Neural crest cell (in vitro differentiated cells): ENCODE results near the gene CD38. TPM values are rescaled to one million over a fixed set of nuclear protein-coding genes. Genes with fewer than 3 reads are reported as not detected.

Experiments used
- DNase-seq: peaks from one replicate; pipeline ENCODE4 v3.0.0; 2021; ENCODE audit warnings: low read depth, mixed read lengths, low spot score
- H3K27ac Mint-ChIP-seq: one replicate; pipeline ENCODE4 v1.8.0; 2021; ENCODE audit warnings: mild to moderate bottlenecking, mixed read lengths; ENCODE audit not compliant: unreplicated experiment
- H3K27me3 Mint-ChIP-seq: 2 replicates; pipeline ENCODE4 v1.8.0; 2021; ENCODE audit warnings: low read depth, mild to moderate bottlenecking, mixed read lengths
- H3K36me3 Mint-ChIP-seq: 2 replicates; pipeline ENCODE4 v1.8.0; 2021; ENCODE audit warnings: low read depth, mild to moderate bottlenecking, mixed read lengths
- H3K4me1 Mint-ChIP-seq: 2 replicates; pipeline ENCODE4 v1.8.0; 2021; ENCODE audit warnings: mixed read lengths
- H3K4me3 Mint-ChIP-seq: one replicate; pipeline ENCODE4 v1.8.0; 2021; ENCODE audit warnings: mild to moderate bottlenecking, mixed read lengths
- H3K9me3 Mint-ChIP-seq: 2 replicates; pipeline ENCODE4 v1.8.0; 2021; ENCODE audit warnings: mixed read lengths
- total RNA-seq: library from RNA; stranded (reverse); gene quantifications from 2 replicates; pipeline ENCODE4 v1.2.1, GENCODE V29; 2021
- TF ChIP-seq, protein P1 (sequence below): fragments of 200-600 bp; sonication (generic); conservative IDR thresholded peaks from 2 replicates; pipeline ENCODE4 v1.5.0; 2021; ENCODE audit warnings: antibody characterized with exemption, mild to moderate bottlenecking

The CD38 gene
- total RNA-seq, 1 donor from 2014 or later: 0.05 TPM

DNA sequence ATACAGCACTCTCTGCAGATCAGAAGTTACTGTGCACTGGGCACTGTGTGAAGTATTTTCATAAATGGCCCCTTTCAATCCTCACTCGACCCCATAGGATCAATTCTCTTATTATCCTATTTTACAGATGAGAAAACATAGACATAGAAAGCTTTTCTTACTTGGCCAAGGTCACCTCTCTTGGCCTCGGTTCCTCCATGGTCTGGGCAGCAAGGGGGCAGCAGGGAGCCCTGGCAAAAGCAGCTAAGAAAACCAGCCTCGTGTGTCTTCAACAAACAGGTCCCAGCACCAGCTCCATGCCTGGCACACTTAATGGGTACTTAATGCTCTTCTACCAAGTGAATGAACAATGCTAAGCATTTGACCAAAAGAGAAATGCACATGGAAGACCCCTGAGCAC, 40.9 kb upstream of the CD38 start:
- H3K4me1 Mint-ChIP-seq: no peaks in the 10 kb centered on the region
- H3K4me3 Mint-ChIP-seq: no peak overlapping the region
- H3K27ac Mint-ChIP-seq: no peak overlapping the region
- no peak for DNase-seq
- no peaks in the 10 kb centered on the region for H3K27me3 Mint-ChIP-seq
- H3K9me3 Mint-ChIP-seq: peaks cover 8% of the 10 kb centered on the region
- peaks cover 6% of the 10 kb centered on the region for H3K36me3 Mint-ChIP-seq
- TF ChIP-seq, protein P1, sequence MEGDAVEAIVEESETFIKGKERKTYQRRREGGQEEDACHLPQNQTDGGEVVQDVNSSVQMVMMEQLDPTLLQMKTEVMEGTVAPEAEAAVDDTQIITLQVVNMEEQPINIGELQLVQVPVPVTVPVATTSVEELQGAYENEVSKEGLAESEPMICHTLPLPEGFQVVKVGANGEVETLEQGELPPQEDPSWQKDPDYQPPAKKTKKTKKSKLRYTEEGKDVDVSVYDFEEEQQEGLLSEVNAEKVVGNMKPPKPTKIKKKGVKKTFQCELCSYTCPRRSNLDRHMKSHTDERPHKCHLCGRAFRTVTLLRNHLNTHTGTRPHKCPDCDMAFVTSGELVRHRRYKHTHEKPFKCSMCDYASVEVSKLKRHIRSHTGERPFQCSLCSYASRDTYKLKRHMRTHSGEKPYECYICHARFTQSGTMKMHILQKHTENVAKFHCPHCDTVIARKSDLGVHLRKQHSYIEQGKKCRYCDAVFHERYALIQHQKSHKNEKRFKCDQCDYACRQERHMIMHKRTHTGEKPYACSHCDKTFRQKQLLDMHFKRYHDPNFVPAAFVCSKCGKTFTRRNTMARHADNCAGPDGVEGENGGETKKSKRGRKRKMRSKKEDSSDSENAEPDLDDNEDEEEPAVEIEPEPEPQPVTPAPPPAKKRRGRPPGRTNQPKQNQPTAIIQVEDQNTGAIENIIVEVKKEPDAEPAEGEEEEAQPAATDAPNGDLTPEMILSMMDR: no peak

DNA sequence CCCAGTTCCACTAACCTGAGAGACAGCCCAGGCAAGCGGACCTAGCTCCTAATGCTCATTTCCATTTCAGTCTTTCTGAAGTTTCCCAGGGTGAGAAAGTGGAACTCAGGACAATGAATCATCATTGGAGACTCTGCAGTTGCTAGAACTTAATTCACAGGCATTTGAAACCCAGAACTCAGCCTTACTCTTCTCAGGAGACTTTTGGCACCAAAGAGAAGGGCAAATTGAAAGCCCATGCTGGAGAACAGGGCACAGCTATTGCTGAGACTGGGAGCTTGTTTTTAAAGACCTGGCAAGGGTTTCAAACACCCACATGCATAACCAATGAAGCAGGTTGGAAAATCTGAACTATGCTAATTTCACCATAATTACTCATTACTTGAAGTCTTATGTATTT, 39.3 kb upstream of the CD38 start:
- Mint-ChIP-seq H3K4me3 (no peak overlapping the region), H3K27me3 (no peaks in the 10 kb centered on the region), H3K9me3 (peaks cover 9% of the 10 kb centered on the region), H3K27ac (no peak overlapping the region), H3K4me1 (no peaks in the 10 kb centered on the region), H3K36me3 (peaks cover 7% of the 10 kb centered on the region)
- TF ChIP-seq, protein P1: no peak
- DNase-seq: no peak

DNA sequence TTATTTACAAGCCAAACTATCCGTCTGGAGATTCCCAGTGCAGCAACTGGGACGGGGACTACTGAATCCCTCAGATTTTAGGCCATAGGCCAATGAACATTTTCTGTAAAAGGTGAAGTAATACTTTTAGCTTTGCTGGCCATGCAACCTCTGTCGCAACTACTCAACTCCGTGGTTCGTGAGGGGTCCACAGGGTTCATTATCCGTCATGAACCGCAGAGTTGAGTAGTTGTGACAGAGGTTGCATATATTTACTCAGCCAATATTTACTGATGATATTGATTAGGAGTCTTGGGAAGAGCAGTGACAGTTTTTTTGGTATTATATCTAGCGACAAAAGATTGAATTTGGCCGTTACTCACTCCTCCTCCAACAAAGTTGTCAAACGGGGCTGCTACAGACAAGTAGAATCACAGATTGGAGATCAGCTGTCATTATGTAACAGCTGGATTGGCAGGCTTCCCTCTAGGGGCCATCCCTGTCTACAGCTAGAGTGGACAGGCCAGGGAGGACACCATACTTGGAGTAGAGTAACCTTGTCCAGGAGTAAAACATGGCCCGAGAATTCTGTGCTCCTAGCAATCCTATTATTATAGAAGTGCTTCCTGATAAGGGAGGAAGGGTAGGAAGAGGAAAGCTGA, 37.2 kb upstream of the CD38 start:
- TF ChIP-seq, protein P1: no peak
- H3K27me3 Mint-ChIP-seq: no peaks in the 10 kb centered on the region
- H3K9me3 Mint-ChIP-seq: peaks cover 9% of the 10 kb centered on the region
- DNase-seq: no peak
- H3K27ac Mint-ChIP-seq: no peak overlapping the region
- H3K4me3 Mint-ChIP-seq: no peak overlapping the region
- H3K4me1 Mint-ChIP-seq: no peaks in the 10 kb centered on the region
- H3K36me3 Mint-ChIP-seq: peaks cover 7% of the 10 kb centered on the region

DNA sequence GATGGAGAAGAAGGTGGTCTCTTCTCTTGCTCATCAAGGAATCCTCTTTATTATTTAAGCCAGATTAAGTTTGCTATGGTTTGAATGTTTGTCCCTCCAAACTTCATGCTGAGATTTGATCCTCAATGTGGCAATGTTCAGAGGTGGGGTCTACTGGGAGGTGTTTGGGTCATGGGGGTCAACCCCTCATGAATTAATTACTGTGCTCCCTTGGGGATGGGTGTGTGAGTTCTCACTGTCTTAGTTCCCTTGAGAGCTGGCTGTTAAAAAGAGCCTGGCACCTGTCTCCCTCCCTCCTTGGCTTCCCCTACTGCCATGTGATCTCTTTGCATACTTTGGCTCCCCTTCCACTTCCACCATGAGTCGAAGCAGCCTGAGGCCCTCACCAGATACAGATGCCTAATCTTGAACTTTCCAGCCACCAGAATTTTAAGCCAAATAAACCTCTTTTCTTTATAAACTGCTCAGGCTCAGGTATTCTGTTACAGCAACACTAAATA, 36.0 kb upstream of the CD38 start:
- Mint-ChIP-seq H3K27ac (no peak overlapping the region), H3K36me3 (peaks cover 7% of the 10 kb centered on the region), H3K9me3 (peaks cover 12% of the 10 kb centered on the region), H3K27me3 (no peaks in the 10 kb centered on the region), H3K4me1 (no peaks in the 10 kb centered on the region), H3K4me3 (no peak overlapping the region)
- no peak for DNase-seq
- TF ChIP-seq, protein P1: no peak

DNA sequence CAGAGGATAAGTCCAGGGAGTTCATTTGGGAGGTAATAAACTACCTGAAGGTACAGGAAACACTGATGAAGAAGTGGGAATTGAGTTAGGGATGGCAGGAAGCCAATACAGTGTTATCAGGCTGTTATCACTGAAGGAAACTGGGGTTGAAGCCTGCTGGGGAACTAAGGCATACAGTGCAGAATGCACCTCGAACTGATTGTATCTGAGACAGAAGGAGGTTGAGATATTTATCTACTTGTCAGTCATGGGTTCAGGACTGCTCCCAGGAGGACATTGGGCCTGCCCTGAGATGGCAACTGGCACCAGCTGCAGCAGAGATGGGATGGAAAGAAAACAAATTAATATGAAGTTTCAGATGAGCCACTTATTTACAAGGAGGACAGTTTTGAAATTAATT, 35.5 kb upstream of the CD38 start:
- no peaks in the 10 kb centered on the region for H3K27me3 Mint-ChIP-seq
- H3K9me3 Mint-ChIP-seq: peaks cover 12% of the 10 kb centered on the region
- TF ChIP-seq, protein P1: no peak
- H3K4me1 Mint-ChIP-seq: no peaks in the 10 kb centered on the region
- peaks cover 7% of the 10 kb centered on the region for H3K36me3 Mint-ChIP-seq
- DNase-seq: no peak
- H3K4me3 Mint-ChIP-seq: no peak overlapping the region
- H3K27ac Mint-ChIP-seq: peak overlapping the region; percentile 45
